ENCODE data around the gene ZNF441. TPM values are rescaled to one million over a fixed set of nuclear protein-coding genes. Genes with fewer than 3 reads are reported as not detected.

Gene ZNF441
- total RNA-seq, 1 experiment from 2014 or later: 0.85 TPM

DNA sequence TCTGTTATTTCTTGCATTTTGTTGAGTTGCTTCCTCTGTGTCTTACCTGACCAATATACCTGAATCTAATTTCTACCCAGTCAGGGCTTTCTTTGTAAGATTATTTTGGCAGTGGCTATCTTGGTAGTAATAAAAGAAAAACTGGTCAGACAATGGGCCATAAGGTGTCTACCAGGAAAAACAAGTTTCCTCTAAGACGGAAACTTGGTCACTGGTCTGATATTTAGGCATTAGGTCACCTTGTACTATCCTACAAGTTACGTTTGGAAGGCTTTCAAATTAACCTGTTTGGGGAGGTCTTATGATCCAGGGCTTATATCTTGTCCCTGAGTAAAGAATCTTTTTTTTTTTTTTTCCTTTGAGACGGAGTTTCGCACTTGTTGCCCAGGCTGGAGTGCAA, 37.2 kb upstream of the ZNF441 start:
- H3K4me1 Mint-ChIP-seq: peaks cover 4 to 6% of the 10 kb centered on the region in 2 experiments
- no peak overlapping the region for H2BK15ac ChIP-seq (ENCODE audit: low read depth, low read length)
- H4K8ac ChIP-seq (replicated peaks; ENCODE audit: insufficient read length, low read depth, low read length): no peak overlapping the region
- no peak overlapping the region for H3T11ph ChIP-seq (ENCODE audit: low read length)
- no peak overlapping the region for H2BK120ac ChIP-seq (ENCODE audit: low read depth, low read length, poor library complexity, severe bottlenecking)
- TF ChIP-seq, protein P1, sequence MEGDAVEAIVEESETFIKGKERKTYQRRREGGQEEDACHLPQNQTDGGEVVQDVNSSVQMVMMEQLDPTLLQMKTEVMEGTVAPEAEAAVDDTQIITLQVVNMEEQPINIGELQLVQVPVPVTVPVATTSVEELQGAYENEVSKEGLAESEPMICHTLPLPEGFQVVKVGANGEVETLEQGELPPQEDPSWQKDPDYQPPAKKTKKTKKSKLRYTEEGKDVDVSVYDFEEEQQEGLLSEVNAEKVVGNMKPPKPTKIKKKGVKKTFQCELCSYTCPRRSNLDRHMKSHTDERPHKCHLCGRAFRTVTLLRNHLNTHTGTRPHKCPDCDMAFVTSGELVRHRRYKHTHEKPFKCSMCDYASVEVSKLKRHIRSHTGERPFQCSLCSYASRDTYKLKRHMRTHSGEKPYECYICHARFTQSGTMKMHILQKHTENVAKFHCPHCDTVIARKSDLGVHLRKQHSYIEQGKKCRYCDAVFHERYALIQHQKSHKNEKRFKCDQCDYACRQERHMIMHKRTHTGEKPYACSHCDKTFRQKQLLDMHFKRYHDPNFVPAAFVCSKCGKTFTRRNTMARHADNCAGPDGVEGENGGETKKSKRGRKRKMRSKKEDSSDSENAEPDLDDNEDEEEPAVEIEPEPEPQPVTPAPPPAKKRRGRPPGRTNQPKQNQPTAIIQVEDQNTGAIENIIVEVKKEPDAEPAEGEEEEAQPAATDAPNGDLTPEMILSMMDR (conservative IDR thresholded peaks at IDR 0.05): no peak
- no peak overlapping the region for H3K18ac ChIP-seq (ENCODE audit: insufficient read length, low read depth, low read length)
- H3K27ac Mint-ChIP-seq: no peak overlapping the region
- H3K9ac ChIP-seq (ENCODE audit: extremely low read depth, insufficient read length, low read length): no peak overlapping the region
- H3K27me3 ChIP-seq (ENCODE audit: insufficient read depth, low read length): no peaks in the 10 kb centered on the region
- H3K27ac ChIP-seq (ENCODE audit: insufficient read length, low read depth, low read length): no peak overlapping the region
- no peak overlapping the region for H3K56ac ChIP-seq (ENCODE audit: insufficient read length, low read depth, low read length)
- H2BK20ac ChIP-seq (ENCODE audit: low read depth, low read length, poor library complexity, severe bottlenecking): no peak overlapping the region
- H2AFZ ChIP-seq (ENCODE audit: low read length): no peak overlapping the region
- no peak overlapping the region for H2BK12ac ChIP-seq (ENCODE audit: insufficient read length, low read depth, low read length)
- no CpG with 5 or more reads among the region's 4 CpGs for WGBS (ENCODE audit: extremely low coverage, insufficient read length, low lambda C conversion rate)
- H3K9me3 ChIP-seq (ENCODE audit: control insufficient read depth, low read depth, low read length): no peaks in the 10 kb centered on the region
- H4K20me1 ChIP-seq (ENCODE audit: control insufficient read depth, insufficient read depth, insufficient read length): peaks cover 2% of the 10 kb centered on the region
- peaks cover 6 to 13% (median 11%) of the 10 kb centered on the region in 3 experiments; a peak in 5 of 7 replicates for H3K36me3 Mint-ChIP-seq (ENCODE audit: insufficient read depth in 1 of 3, low read depth in 3 of 3)
- H3K4me2 ChIP-seq (ENCODE audit: insufficient read depth, insufficient read length, low read length): no peak overlapping the region
- no peaks in the 10 kb centered on the region; the same call in 1 of the 2 replicates for H3K4me1 ChIP-seq (ENCODE audit: insufficient read depth, low read length)
- H3K23ac ChIP-seq (ENCODE audit: insufficient read length, low read depth, low read length): no peak overlapping the region
- DNase-seq: no peak
- no peak overlapping the region for H3K4ac ChIP-seq (ENCODE audit: low read depth, low read length)
- no peak overlapping the region for H2BK5ac ChIP-seq (ENCODE audit: insufficient read length, low read length)
- H3K23me2 ChIP-seq (ENCODE audit: insufficient read length, low read depth, low read length, poor library complexity, severe bottlenecking): no peaks in the 10 kb centered on the region
- no peak overlapping the region for H4K5ac ChIP-seq (ENCODE audit: insufficient read length, low read depth, low read length)
- H3K79me2 ChIP-seq (ENCODE audit: insufficient read depth, low read length): no peaks in the 10 kb centered on the region
- peaks cover 20% of the 10 kb centered on the region for H3K27me3 Mint-ChIP-seq (ENCODE audit: low read depth)
- no peak overlapping the region for H3K4me3 Mint-ChIP-seq
- no peak overlapping the region for H2AK5ac ChIP-seq (ENCODE audit: insufficient read length, low read length)
- H3K9me3 Mint-ChIP-seq: peaks cover 3 to 4% of the 10 kb centered on the region in 2 experiments
- no peak overlapping the region for H4K91ac ChIP-seq (ENCODE audit: insufficient read length, low read depth, low read length)
- no peak overlapping the region for H3K14ac ChIP-seq (ENCODE audit: insufficient read depth, low read length)
- H3K79me1 ChIP-seq (ENCODE audit: insufficient read depth, low read depth, low read length, poor library complexity, severe bottlenecking): no peaks in the 10 kb centered on the region
